Astrocyte (in vitro differentiated cells and primary cell): ENCODE results near the gene TNP2. TPM values are rescaled to one million over a fixed set of nuclear protein-coding genes. Genes with fewer than 3 reads are reported as not detected.

Source experiments
- DNase-seq: peaks from one replicate; pipeline ENCODE4 v3.0.0-alpha.2; 2010; ENCODE audit warnings: low read depth
- FAIRE-seq: peaks from 2 replicates; lab custom pipeline; 2011; peaks lifted over from hg19 to GRCh38; lab: Jason Lieb, UNC
- H2AFZ ChIP-seq: 2 replicates; pipeline ENCODE4 v1.6.0; 2012; ENCODE audit warnings: low read depth, low read length, inconsistent platforms
- H3K27ac ChIP-seq: 2 replicates; pipeline ENCODE4 v1.5.1; 2011; ENCODE audit warnings: low read depth, low read length, inconsistent platforms
- H3K27me3 ChIP-seq: 2 replicates; pipeline ENCODE4 v1.6.0; 2011; ENCODE audit warnings: low read length, inconsistent platforms; ENCODE audit not compliant: insufficient read depth
- H3K36me3 ChIP-seq: 2 replicates; pipeline ENCODE4 v1.5.1; 2011; ENCODE audit warnings: low read length, inconsistent platforms; ENCODE audit not compliant: insufficient read depth
- H3K4me1 ChIP-seq: 2 replicates; pipeline ENCODE4 v1.5.1; 2011; ENCODE audit warnings: low read length, inconsistent platforms; ENCODE audit not compliant: insufficient read depth
- H3K4me2 ChIP-seq: 2 replicates; pipeline ENCODE4 v1.6.0; 2012; ENCODE audit warnings: low read length, inconsistent platforms
- H3K4me3 ChIP-seq: 2 replicates; pipeline ENCODE4 v1.5.1; 2011; ENCODE audit warnings: low read depth, mild to moderate bottlenecking, low read length, inconsistent platforms; ENCODE audit not compliant: insufficient read depth
- H3K79me2 ChIP-seq: 2 replicates; pipeline ENCODE4 v1.6.0; 2012; ENCODE audit warnings: mild to moderate bottlenecking, low read length, inconsistent platforms; ENCODE audit not compliant: insufficient read depth
- H3K9ac ChIP-seq: 2 replicates; pipeline ENCODE4 v1.6.0; 2012; ENCODE audit warnings: mild to moderate bottlenecking, low read length, inconsistent platforms
- H3K9me3 ChIP-seq: 2 replicates; pipeline ENCODE4 v1.5.1; 2012; ENCODE audit warnings: low read depth, mild to moderate bottlenecking, low read length, inconsistent platforms; ENCODE audit not compliant: insufficient read depth
- H4K20me1 ChIP-seq: 2 replicates; pipeline ENCODE4 v1.6.0; 2012; ENCODE audit warnings: low read length, inconsistent platforms; ENCODE audit not compliant: insufficient read depth
- H3K27ac Mint-ChIP-seq: one replicate; pipeline ENCODE4 v1.8.0; 2021; ENCODE audit warnings: mild to moderate bottlenecking, mixed read lengths; ENCODE audit not compliant: unreplicated experiment
- H3K27me3 Mint-ChIP-seq: one replicate; pipeline ENCODE4 v1.8.0; 2021; ENCODE audit warnings: low read depth, mixed read lengths; ENCODE audit not compliant: unreplicated experiment
- H3K36me3 Mint-ChIP-seq: one replicate; pipeline ENCODE4 v1.8.0; 2021; ENCODE audit warnings: low read depth, mixed read lengths; ENCODE audit not compliant: unreplicated experiment
- H3K4me1 Mint-ChIP-seq: one replicate; pipeline ENCODE4 v1.8.0; 2021; ENCODE audit warnings: low read depth, mixed read lengths; ENCODE audit not compliant: unreplicated experiment
- H3K4me3 Mint-ChIP-seq: one replicate; pipeline ENCODE4 v1.8.0; 2021; ENCODE audit warnings: mild to moderate bottlenecking, moderate library complexity, mixed read lengths; ENCODE audit not compliant: unreplicated experiment
- H3K9me3 Mint-ChIP-seq: one replicate; pipeline ENCODE4 v1.8.0; 2021; ENCODE audit warnings: mild to moderate bottlenecking, mixed read lengths; ENCODE audit not compliant: unreplicated experiment
- EZH2 ChIP-seq: IDR thresholded peaks from 2 replicates; pipeline ENCODE4 v1.6.1; 2012; ENCODE audit warnings: mild to moderate bottlenecking, low read length, inconsistent platforms; ENCODE audit not compliant: insufficient read depth
- total RNA-seq: library from RNA; stranded (reverse); gene quantifications from 2 replicates; pipeline ENCODE4 v1.2.1, GENCODE V29; 2021
- TF ChIP-seq, protein P1 (sequence below): IDR thresholded peaks from 2 replicates; pipeline ENCODE4 v1.5.1; 2011; ENCODE audit warnings: low read depth, mild to moderate bottlenecking, inconsistent platforms, low read length, moderate library complexity; ENCODE audit not compliant: insufficient read depth

TNP2 gene
- total RNA-seq, 1 donor from 2014 or later: not detected

DNA sequence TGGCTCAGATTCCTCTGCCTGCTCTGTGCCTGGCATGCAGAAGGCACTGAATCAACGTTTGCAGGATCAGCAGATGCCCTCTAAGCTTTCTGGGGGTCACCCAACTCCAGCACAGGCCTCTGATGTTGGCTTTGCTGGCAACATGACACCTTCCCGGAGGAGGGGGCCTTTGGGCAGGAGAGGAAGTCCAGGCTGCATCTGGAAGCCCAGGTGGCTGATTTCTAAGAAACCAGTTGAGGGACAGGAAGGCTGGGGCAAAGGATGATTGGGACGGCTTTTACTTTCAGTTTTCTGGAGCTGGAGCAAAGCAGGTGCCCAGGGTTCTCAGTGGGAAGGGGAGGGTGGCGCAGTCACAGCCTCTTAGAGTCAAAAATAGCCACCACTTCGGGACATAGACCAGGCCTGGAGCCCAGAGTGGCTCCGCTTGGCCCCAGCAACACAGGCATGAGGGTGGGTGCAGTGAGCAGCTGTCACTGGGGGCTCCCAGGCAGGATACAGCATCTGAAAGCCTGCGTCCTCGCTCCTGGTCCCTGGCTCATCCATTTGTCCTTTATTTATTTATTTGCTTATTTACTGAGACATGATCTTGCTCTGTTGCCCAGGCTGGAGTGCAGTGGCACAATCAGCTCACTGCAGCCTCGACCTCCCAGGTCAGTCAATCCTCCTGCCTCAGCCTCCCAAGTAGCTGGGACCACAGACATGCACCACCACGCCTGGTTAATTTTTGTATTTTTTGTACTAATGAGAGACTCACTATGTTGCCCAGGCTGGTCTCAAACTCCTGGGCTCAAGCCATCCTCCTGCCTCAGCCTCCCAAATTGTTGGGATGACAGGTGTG lies 28.3 kb downstream of the TNP2 start:
- no peak for FAIRE-seq

DNA sequence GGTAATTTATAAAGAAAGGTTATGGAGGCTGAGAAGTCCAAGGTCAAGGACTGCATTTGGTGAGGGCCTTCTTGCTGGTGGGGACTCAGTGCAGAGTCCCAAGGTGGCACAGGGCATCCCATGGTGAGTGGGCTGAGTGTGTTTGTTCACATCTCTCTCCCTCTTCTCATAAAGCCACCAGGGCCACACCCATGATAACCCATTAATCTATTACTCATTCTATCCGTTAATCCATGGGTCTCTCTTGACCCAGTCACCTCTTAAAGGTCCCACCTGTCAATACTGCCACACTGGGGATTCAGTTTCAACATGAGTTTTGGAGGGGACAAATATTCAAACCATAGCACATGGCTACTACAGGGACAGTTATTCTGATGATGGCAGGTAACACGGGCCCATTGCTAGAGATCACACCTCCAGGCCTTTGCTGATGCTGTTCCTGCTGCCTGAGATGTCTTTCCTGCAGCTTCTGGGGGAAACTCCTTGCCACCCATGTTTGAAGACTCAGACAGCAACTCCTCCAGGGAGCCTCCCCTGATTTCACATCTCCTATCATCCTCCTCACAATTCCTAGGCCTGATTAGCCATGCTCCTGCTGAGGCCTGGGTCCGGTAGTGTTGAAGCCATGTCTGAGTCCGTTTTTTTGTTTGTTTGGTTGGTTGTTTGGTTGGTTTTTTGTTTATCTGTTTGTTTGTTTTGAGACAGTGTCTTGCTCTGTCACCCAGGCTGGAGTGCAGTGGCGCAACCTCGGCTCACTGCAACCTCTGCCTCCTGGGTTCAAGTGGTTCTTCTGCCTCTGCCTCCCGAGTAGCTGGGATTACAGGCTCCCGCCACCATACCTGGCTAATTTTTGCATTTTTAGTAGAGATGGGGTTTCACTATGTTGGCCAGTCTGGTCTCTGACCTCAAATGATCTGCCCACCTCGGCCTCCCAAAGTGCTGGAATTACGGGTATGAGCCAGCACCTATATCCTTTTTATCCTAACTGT lies 29.2 kb downstream of the TNP2 start:
- Histone ChIP-seq H3K4me2 (no peak overlapping the region), H3K27ac (no peak overlapping the region), H2AFZ (no peak overlapping the region), H3K9me3 (no peaks in the 10 kb centered on the region), H3K9ac (no peak overlapping the region), H3K4me1 (no peaks in the 10 kb centered on the region), H4K20me1 (no peaks in the 10 kb centered on the region), H3K79me2 (no peaks in the 10 kb centered on the region), H3K4me3 (no peak overlapping the region), H3K27me3 (peaks cover 5% of the 10 kb centered on the region), H3K36me3 (no peaks in the 10 kb centered on the region)
- Mint-ChIP-seq H3K4me1 (no peaks in the 10 kb centered on the region), H3K4me3 (no peak overlapping the region), H3K9me3 (no peaks in the 10 kb centered on the region), H3K27me3 (peaks cover under 1% of the 10 kb centered on the region), H3K36me3 (no peaks in the 10 kb centered on the region), H3K27ac (peak overlapping the region; percentile 41)
- no peak for DNase-seq
- FAIRE-seq: no peak
- TF ChIP-seq, protein P1, sequence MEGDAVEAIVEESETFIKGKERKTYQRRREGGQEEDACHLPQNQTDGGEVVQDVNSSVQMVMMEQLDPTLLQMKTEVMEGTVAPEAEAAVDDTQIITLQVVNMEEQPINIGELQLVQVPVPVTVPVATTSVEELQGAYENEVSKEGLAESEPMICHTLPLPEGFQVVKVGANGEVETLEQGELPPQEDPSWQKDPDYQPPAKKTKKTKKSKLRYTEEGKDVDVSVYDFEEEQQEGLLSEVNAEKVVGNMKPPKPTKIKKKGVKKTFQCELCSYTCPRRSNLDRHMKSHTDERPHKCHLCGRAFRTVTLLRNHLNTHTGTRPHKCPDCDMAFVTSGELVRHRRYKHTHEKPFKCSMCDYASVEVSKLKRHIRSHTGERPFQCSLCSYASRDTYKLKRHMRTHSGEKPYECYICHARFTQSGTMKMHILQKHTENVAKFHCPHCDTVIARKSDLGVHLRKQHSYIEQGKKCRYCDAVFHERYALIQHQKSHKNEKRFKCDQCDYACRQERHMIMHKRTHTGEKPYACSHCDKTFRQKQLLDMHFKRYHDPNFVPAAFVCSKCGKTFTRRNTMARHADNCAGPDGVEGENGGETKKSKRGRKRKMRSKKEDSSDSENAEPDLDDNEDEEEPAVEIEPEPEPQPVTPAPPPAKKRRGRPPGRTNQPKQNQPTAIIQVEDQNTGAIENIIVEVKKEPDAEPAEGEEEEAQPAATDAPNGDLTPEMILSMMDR: no peak
- no peak for TF ChIP-seq EZH2

More for the DNA sequence above, 28.3 kb downstream of the TNP2 start:
- Histone ChIP-seq H3K9me3 (no peaks in the 10 kb centered on the region), H3K4me2 (no peak overlapping the region), H2AFZ (no peak overlapping the region), H3K36me3 (no peaks in the 10 kb centered on the region), H3K4me3 (no peak overlapping the region), H3K9ac (no peak overlapping the region), H3K27me3 (peaks cover 5% of the 10 kb centered on the region), H3K4me1 (no peaks in the 10 kb centered on the region), H3K79me2 (no peaks in the 10 kb centered on the region), H4K20me1 (no peaks in the 10 kb centered on the region), H3K27ac (no peak overlapping the region)
- H3K4me3 Mint-ChIP-seq: no peak overlapping the region
- H3K36me3 Mint-ChIP-seq: no peaks in the 10 kb centered on the region
- H3K9me3 Mint-ChIP-seq: no peaks in the 10 kb centered on the region
- no peak for TF ChIP-seq EZH2
- TF ChIP-seq, protein P1: no peak
- DNase-seq: no peak
- no peak overlapping the region for H3K27ac Mint-ChIP-seq
- H3K27me3 Mint-ChIP-seq: peaks cover 2% of the 10 kb centered on the region
- H3K4me1 Mint-ChIP-seq: no peaks in the 10 kb centered on the region
